HG03066 (cell line): ENCODE measurements around the gene POLRMT.

Experiments
- ATAC-seq: cut with Tn5 transposase; IDR thresholded peaks from one replicate; pipeline ENCODE4 v1.9.1; 2021; ENCODE audit warnings: low read depth; ENCODE audit not compliant: unreplicated experiment

POLRMT gene

DNA sequence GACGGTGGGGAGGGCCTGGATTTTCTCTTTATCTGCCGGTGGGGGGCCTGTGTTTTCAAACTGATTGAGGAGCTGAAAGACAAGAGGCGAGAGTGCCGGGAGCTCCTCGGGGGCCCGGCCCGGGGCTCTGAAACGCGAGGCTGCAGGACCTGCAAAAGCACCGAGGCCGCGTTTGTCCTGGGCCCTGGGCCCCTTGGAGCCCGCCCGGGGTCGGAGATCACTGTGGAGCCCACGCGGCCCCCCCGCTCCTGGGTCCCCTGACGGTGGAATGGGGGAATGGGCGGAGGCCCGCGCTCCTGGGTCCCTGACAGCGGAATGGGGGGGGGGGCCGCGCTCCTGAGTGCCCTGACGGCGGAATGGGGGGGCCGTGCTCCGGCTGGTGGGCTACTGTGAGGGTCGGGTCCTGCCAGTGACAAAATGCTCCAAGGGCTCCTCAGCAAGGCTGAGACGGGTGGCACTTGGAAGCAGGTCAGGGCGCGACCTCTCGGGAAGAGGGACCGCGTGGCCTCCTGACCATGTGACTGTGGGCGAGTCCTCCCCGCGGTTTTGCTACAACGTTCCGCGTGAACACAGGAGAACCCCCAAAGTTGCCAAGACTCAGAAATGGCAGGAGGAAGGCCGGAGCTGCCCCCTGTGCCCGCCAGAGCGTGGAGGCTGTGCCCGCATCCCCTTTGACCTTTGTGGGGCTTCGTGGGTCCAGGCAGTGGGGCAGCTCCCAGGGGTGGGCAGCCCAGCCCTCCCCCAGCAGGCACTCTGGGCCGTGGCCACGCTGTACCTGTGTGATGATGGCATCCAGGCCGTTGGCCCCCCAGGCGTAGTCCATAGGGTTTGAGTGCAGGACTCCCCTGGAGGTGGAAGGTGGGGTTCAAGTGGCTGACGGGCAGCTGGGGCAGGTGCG is 15.8 kb upstream of the POLRMT start:
- ATAC-seq, result no peak

DNA sequence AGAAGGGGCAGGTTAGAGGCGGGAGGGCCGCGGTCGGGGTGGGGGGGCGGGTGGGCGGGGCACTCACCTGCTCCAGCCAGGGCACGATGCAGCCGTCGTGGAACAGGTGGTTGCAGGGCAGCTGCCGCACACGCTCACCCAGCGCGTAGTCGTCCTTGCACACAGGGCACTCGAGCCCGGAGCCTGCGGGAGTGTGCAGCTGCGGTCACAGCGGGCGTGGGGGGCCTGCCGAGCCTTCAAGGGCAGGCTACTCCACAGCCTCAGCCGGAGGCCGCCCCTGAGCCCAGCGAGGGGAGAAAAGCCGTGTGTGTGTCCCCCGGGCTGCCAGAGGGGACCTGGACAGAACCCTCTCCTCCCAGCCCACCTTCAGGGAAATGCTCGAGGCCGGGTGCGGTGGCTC is 15.0 kb upstream of the POLRMT start:
- no peak for ATAC-seq

DNA sequence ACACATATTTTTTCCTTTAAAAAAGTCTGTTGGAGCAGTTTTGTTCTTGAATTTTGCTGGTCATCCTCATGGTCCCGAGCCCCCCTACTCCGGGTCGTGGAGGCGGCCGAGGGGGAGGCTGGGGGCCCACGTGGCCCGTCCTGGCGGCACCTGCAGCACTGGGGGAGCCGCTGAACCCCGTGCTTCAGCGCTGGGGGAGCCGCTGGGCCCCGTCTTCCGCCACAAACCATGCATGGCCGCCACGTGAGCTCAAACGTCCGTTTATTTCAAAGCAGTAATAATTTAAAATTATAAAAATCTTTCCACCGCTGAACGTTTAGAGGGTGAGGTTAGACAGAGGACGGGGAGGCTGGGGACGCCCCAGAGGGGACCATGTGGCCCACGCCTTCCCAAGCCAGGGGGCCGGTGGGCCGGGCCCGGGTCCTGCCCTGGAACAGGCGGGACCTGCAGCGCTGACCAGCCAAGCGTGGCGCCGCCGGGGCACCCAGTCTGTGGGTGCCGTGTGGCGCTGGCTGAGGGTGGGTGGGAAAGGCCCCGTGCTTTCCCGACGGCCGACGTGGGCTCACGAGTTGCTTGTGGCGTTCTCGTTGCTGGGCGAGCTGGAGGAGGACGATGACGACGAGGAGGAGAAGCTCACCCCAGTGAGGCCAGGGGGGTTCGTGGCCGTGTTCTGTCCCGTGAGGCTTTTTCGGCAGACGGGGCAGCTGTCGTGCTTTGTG is 14.4 kb upstream of the POLRMT start:
- ATAC-seq, result no peak

DNA sequence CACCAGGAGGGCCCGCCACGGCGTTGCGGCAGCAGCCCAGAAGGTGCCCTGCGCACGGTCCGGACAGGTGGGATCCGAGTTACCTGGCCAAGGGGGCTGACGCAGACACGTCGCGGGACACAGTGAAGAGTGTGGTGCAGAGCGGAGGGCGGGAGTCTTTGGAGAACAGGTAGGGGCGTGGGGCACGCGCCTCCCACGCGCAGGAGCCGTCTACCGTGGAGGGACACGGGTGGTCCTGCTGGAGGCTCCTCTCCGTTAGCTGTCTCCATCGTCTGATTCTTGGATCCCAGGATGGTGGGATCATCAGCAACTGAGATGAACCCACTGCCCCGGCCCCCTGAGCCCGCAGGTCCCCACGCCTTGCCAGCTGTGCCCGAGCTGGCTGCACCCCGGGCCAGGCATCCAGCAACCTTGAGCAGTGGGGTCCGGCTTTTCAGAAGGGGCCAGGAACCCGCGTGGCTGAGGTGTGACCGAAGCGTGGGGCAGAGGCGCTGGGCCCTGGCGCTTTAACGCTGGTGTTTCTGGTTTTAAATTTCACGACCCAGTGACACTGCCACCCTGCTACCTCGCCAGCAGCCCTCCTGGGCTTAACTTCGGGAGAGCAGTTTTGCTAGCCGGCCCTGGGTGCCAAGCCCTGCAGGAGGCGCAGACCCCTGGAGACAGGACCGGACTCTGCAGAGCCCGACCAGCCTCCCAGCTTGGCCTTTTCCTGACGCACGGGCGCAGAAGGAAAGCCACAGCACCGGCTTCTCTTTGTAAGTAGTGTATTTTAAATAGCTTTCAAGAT is 13.6 kb upstream of the POLRMT start:
- ATAC-seq, result no peak

DNA sequence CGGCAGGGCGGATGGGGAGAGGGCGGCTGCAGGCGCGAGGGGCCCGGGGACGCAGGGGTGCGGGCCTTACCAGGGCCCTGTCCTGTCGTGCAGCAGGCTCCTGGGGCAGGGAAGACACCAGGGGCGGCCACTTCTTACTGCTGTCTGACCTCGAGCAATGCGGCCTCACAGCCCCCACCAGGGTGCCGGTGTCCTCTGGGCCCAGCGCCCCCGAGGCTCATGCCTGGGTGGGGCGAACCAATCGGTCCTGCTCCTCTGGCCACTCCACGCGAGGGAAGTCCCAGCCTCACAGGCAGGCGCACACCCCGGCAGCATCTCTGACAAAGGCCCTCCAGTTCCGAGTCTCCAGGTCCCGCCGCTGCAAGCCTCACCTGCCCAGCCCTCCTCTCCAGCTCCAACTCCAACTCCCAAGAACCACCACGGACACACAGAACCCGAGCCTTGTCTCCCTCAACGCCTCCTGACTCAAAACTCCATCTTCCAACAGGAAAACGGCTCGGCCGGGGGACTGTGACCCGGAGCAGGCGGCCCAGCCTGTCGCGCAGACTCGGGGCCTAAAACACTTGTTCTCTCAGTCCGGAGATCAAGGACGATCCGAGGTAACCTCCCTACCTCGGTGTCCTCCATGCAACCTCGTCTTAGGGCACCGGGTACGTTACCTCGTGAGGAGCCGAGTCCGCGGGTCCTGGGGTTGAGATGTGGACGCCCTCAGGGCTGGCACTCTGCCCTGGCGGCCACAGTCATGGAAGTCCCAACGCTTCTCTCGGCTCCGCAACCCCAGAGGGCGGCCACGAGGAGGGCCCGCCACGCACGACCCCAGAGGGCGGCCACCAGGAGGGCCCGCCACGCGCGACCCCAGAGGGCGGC is 12.8 kb upstream of the POLRMT start:
- ATAC-seq, result no peak

DNA sequence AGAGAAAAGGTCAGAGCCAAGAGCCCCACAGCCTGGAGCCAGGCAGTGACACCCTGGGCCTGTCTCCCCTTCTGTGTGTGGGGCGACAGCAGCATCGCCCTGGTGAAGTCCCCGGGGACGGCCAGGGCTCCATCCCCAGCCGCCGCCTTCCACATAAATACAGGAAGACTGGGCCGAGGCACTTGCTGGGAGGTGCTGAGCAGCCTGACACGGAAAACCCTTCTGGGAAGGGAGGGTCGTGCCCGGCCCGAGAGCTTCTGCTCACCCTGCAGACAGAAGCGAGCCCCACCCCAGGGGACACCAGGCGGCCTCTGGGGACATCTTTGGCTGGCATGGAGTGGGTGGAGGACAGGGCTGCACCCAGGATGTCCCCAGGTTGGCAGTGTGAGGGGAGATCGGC is 11.5 kb upstream of the POLRMT start:
- ATAC-seq, result no peak

DNA sequence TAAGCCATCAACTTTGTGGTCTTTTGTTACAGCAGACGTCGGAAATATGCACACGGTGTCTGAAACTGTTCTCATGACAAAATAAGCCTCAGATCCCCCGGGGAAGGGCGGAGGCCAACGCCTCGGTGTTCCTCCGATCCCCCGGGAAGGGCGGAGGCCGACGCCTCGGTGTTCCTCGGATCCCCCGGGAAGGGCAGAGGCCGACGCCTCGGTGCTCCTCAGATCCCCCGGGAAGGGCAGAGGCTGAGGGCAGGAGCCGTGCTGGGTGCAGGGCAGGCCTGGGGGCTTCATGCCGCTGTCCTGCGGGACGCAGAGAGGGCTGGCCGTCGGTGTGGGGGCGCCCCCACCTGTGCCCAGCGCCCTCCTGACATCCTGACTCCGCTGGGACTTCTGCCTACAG is 11.0 kb upstream of the POLRMT start:
- ATAC-seq, result no peak

DNA sequence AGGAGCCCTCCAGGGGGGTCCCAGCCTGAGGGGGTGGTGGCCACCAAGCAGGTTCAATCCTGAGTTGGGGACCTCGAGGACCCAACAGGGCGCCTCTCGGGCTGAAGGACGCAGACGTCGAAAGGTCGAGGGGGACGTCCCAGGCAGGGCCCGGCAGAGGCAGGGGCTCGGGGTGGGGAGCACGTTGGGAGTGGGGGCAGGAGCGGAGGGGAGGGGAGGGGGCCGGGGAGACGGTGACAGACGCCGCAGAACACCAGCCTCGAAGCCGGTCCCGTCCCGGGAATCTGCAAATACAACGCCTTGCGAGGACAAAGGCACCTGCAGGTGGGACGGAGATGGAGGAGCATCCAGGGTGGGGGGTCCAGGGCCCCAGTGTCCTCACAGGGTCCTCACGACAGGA is 10.4 kb upstream of the POLRMT start:
- ATAC-seq, result no peak

DNA sequence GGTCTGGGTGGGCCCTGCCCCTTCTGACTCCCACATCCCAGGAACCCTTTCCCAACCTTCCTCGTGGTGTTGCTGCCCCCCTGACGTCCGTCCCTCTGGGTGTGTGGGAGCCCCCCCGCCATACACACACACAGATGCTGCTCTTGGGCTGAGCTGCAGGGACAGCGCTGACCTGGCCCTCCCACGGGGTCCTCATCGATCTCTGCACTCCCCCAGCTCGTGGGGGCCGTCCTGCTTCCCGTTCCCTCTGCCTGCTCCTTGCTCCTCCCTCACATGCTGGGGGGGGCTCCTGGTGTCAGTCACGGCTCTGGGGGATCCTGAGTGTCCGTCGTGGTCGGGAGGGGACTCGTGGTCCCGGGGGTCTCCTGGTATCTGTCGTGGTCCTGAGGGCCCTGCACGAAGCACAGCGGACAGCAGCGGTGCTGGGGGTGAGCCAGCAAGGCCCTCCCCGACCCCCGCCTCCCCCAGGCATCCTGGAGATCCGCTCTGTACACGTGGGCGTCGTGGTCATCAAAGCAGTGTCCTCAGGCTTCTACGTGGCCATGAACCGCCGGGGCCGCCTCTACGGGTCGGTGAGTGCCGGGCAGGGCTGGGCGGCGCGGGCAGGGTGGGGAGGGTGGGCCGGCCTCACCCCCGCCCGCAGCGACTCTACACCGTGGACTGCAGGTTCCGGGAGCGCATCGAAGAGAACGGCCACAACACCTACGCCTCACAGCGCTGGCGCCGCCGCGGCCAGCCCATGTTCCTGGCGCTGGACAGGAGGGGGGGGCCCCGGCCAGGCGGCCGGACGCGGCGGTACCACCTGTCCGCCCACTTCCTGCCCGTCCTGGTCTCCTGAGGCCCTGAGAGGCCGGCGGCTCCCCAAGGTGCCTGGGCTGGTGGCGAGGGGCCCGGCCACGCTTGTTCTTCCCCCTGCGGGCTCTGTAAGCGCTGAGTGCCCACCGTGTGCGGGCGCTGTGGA is 9.7 kb upstream of the POLRMT start:
- no peak for ATAC-seq

DNA sequence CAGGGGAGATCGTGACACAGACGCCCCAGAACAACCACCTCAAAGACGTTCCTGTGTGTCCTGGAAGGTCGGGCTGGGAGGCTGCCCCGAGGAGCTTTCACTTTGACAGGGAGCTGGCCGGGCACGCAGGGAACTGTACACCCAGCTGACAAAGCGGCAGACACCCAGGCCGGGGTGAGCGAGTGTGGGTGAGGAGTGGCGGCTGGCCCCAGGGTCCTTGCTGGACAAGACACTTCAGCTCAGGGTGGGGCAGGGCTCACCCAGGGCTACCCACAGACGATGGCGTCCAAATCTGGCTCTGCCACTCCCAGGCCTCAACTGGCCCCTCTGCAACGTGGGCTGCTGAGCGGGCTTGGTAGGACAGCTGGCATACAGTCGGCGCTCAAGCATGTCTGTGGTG is 8.4 kb upstream of the POLRMT start:
- ATAC-seq, result no peak

DNA sequence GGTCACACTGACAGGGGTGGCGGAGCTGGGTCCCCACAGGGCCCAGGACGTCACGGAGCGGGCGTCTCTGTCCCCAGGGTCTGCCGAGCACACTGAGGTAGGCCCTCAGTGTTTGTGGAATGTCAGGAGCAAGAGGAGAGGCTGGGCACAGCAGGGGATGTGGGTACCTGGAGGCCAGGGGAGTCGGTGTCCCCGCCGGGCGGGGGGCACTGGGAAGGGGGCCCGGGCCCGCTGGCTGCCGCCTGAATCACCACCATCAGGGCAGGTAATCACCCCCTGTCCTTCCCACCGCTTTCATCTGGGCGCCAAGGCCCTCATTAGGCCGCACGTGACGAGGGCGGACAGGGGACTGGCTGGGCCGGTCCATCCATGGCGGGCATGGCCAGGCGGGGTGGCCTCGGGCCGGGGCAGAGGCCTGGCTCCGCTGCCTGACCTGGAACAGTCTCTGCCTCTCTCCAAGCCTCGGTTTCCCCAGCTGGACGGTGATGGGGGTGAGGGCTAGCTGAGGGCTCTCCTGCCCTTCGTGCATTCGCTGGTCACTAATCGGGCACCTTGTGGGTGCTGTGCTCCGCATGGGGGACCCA is 7.4 kb upstream of the POLRMT start:
- ATAC-seq, result no peak

DNA sequence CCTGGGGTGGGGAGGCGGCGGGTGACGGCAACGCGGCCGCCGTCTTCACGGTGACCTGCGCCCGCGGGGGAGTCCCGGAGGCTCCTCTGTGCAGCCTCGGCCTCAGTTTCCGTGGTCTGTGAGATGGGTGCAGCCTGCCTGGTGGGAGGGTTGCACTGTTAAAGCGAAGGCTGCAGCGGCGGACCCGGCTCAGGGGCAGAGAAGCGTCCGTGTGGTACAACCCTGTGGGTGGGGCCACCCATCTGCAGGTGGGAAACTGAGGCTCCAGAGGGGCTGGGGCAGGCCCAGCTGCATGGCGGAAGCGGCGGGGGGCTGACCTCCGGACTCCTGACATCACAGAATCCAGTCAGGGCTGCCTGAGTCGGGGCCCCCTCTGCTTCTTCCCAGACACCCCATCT is 6.8 kb upstream of the POLRMT start:
- no peak for ATAC-seq

DNA sequence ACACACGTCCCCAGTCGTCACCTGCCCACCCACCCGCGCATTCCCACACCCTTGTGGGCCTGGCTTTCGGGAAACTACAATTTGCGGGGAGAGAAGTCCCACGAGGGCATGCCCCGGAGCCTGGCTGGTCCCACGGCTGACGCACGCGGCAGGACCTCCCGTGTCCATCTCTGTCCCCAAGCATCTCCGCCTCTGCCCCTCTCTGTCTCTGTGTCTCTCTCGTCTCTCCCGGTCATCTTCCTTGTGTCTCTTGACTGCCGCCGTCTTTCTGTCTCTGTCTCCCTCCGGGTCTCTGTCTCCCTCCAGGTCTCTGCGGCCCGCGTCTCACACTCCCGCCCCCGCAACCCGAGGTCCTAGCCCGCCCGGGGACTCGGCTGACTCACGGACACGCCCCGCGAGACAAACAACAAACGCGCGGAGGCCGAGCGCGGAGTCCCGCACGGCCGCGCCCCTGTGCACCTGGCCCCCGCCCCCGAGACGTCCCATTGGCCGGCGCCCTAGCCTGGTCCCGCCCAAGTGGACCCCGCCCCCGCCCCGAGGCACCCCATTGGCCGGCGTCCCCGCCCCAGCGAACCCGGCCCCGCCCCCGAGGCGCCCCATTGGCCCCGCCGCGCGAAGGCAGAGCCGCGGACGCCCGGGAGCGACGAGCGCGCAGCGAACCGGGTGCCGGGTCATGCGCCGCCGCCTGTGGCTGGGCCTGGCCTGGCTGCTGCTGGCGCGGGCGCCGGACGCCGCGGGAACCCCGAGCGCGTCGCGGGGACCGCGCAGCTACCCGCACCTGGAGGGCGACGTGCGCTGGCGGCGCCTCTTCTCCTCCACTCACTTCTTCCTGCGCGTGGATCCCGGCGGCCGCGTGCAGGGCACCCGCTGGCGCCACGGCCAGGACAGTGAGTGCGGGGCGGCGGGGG is 6.2 kb upstream of the POLRMT start, which contains the start of gene FGF22:
Gene FGF22, plus strand, starts transcription at position 627 of the 908 bp plus-strand sequence. Its CDS starts 47 bp downstream, at position 674.
- no peak for ATAC-seq

DNA sequence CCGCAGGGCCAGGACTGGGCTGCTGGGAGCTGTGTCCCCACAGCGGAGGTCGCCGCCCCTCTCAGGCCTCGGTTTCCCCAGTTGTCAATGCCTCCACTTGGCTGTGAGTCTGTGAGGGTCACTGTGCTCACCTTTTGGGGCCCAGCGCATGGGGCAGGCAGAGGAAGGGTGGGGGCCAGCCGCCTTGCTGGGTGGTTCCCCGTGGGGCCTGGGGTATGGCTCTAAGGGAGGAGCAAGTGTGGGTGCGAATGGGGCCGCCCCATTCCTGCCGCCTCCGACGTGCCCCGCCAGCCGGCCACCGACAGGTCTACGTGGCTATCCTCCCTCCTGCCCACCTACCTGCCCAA is 5.5 kb upstream of the POLRMT start:
- ATAC-seq, result no peak

DNA sequence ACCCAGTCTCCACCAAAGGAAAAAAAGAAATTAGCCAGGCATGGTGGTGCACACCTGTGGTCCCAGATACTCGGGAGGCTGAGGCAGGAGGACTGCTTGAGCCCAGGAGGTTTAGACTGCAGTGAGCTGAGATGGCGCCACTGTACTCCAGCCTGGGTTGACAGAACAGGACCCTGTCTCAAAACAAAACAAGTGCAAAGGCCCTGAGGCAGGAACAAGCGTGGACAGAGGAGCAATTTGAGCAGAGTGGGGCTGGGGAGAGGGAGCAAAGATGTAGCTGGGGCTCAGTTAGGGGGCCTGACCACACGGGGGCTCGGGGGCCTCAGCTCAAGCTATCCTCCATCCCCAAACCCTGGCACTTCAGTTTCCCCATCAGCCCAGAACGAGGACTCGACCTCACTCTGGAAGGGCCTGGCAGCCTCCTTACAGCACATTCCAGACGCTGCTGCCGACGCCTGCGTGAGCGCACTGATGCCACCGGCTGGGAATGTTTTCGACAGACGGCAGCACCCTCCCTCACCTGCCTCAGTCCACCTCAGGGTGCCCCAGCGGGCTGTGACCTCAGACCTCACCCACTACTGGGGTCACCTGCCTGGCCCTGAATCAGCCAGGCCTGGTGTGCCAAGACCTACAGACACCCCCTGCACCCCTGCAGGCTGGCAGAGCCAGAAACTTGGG is 1.8 kb upstream of the POLRMT start:
- ATAC-seq, result no peak

DNA sequence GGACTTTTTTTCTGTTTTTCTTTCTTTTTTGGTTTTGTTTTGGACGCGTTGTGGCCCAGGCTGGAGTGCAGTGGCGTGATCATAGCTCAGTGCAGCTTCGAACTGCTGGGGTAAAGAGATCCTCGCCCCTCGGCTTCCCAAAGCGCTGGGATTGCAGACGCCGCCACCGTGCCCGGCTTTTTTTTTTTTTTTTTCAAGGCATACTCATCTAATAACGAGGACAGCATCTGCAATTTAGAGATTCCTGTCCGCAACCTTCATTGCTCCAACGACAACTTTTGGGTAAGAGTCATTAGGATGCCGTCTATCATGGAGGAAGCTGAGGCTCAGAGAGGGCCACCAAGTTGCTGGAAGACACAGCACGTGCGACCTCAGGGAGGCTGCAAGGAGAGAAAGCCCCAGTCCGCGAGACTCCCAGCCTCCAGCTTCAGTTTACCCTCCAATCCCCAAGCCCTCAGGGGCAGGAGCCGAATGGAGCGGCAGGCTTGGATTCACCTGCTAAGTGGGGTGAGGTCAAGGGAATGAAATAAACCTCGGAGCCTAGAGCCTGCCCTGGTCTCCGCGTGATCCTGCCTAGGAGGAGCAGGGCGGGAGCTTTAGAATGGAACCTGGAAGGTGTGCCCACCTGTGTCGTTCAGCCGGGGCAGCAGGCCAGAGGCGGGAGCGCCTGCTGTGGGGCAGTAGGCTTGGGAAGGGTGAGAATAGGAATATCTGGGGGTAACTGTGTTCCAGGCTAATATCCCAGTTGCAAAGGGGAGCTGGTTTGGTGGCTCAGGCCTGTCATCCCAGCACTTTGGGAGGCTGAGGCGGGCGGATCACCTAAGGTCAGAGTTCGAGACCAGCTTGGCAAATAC is 676 bp upstream of the POLRMT start:
- ATAC-seq, result no peak
